Sigmoid colon (tissue), 3 donors: Measurements from ENCODE around the gene RETREG1.

Experiments
- CTCF ChIP-seq, 4 experiments: fragments of 450-650 bp in 3 of 4; fragments of 200-600 bp in 1 of 4; IDR thresholded peaks; one replicate each; pipeline ENCODE4 v1.5.1; 2016 to 2019; ENCODE audit warnings: antibody characterized with exemption in 4 of 4, mild to moderate bottlenecking in 3 of 4, moderate library complexity in 2 of 4
- POLR2A ChIP-seq, 2 donors: fragments of 450-650 bp; IDR thresholded peaks; one replicate each; pipeline ENCODE4 v1.6.1; 2016; ENCODE audit warnings: antibody characterized with exemption in 2 of 2, mild to moderate bottlenecking in 2 of 2, moderate library complexity in 2 of 2

GRCh38 chr5:16593628-16594027, 23.2 kb downstream of the RETREG1 start:
- TF ChIP-seq CTCF (IDR thresholded peaks at IDR 0.05): no peak
- no peak for TF ChIP-seq POLR2A (IDR thresholded peaks at IDR 0.05)
